ENCODE results near the gene CAB39L.

CAB39L gene

GRCh38 chr13:49304763-49305700 is 138.8 kb downstream of the CAB39L start:
- 92 to 93% methylated on average over 25 of the region's 25 CpGs for WGBS, 2 experiments
- Histone ChIP-seq H3K36me3 (ENCODE audit: control insufficient read depth, insufficient read depth, low read length) (no peaks in the 10 kb centered on the region), H3K4me3 (ENCODE audit: insufficient read depth, low read depth, low read length) (no peak overlapping the region), H3K27ac (ENCODE audit: insufficient read depth, low read depth, low read length, poor library complexity, severe bottlenecking) (no peak overlapping the region), H3K27me3 (ENCODE audit: control insufficient read depth, insufficient read depth, low read length, poor library complexity, severe bottlenecking) (no peaks in the 10 kb centered on the region), H3K9me3 (ENCODE audit: control insufficient read depth, low read length) (no peaks in the 10 kb centered on the region), H3K4me1 (ENCODE audit: control insufficient read depth, insufficient read depth, low read length) (peaks cover 10% of the 10 kb centered on the region)

- Histone ChIP-seq H3K4me3 (ENCODE audit: insufficient read depth, low read depth, low read length) (no peak overlapping the region), H3K4me1 (ENCODE audit: control insufficient read depth, insufficient read depth, low read length) (peaks cover 10% of the 10 kb centered on the region), H3K9me3 (ENCODE audit: control insufficient read depth, low read length) (no peaks in the 10 kb centered on the region), H3K36me3 (ENCODE audit: control insufficient read depth, insufficient read depth, low read length) (no peaks in the 10 kb centered on the region), H3K27ac (ENCODE audit: insufficient read depth, low read depth, low read length, poor library complexity, severe bottlenecking) (no peak overlapping the region), H3K27me3 (ENCODE audit: control insufficient read depth, insufficient read depth, low read length, poor library complexity, severe bottlenecking) (no peaks in the 10 kb centered on the region)
- 94 to 96% methylated on average over 12 of the region's 12 CpGs for WGBS, 2 experiments
These were observed 139.5 kb downstream of the CAB39L start for GRCh38 chr13:49304356-49304755.

- Histone ChIP-seq H3K27me3 (ENCODE audit: control insufficient read depth, insufficient read depth, low read length, poor library complexity, severe bottlenecking) (no peaks in the 10 kb centered on the region), H3K27ac (ENCODE audit: insufficient read depth, low read depth, low read length, poor library complexity, severe bottlenecking) (no peak overlapping the region), H3K9me3 (ENCODE audit: control insufficient read depth, low read length) (no peaks in the 10 kb centered on the region), H3K4me3 (ENCODE audit: insufficient read depth, low read depth, low read length) (no peak overlapping the region), H3K4me1 (ENCODE audit: control insufficient read depth, insufficient read depth, low read length) (peaks cover 10% of the 10 kb centered on the region), H3K36me3 (ENCODE audit: control insufficient read depth, insufficient read depth, low read length) (no peaks in the 10 kb centered on the region)
- 88 to 89% methylated on average over 11 of the region's 11 CpGs for WGBS, 2 experiments
These were observed 140.2 kb downstream of the CAB39L start for GRCh38 chr13:49303533-49304252.

- Histone ChIP-seq H3K27ac (ENCODE audit: insufficient read depth, low read depth, low read length, poor library complexity, severe bottlenecking) (no peak overlapping the region), H3K9me3 (ENCODE audit: control insufficient read depth, low read length) (no peaks in the 10 kb centered on the region), H3K4me3 (ENCODE audit: insufficient read depth, low read depth, low read length) (no peak overlapping the region), H3K36me3 (ENCODE audit: control insufficient read depth, insufficient read depth, low read length) (no peaks in the 10 kb centered on the region), H3K4me1 (ENCODE audit: control insufficient read depth, insufficient read depth, low read length) (peaks cover 10% of the 10 kb centered on the region), H3K27me3 (ENCODE audit: control insufficient read depth, insufficient read depth, low read length, poor library complexity, severe bottlenecking) (no peaks in the 10 kb centered on the region)
- 91 to 92% methylated on average over 9 of the region's 9 CpGs for WGBS, 2 experiments
These were observed 141.0 kb downstream of the CAB39L start for GRCh38 chr13:49302817-49303216.

- Histone ChIP-seq H3K36me3 (ENCODE audit: control insufficient read depth, insufficient read depth, low read length) (no peaks in the 10 kb centered on the region), H3K27ac (ENCODE audit: insufficient read depth, low read depth, low read length, poor library complexity, severe bottlenecking) (no peak overlapping the region), H3K4me1 (ENCODE audit: control insufficient read depth, insufficient read depth, low read length) (peaks cover 10% of the 10 kb centered on the region), H3K4me3 (ENCODE audit: insufficient read depth, low read depth, low read length) (no peak overlapping the region), H3K9me3 (ENCODE audit: control insufficient read depth, low read length) (no peaks in the 10 kb centered on the region), H3K27me3 (ENCODE audit: control insufficient read depth, insufficient read depth, low read length, poor library complexity, severe bottlenecking) (no peaks in the 10 kb centered on the region)
- WGBS, 2 experiments = 81 to 91% methylated on average over 7 of the region's 7 CpGs
These were observed 141.6 kb downstream of the CAB39L start for GRCh38 chr13:49302222-49302621.

- Histone ChIP-seq H3K4me3 (ENCODE audit: insufficient read depth, low read depth, low read length) (no peak overlapping the region), H3K4me1 (ENCODE audit: control insufficient read depth, insufficient read depth, low read length) (peaks cover 6% of the 10 kb centered on the region), H3K27me3 (ENCODE audit: control insufficient read depth, insufficient read depth, low read length, poor library complexity, severe bottlenecking) (no peaks in the 10 kb centered on the region), H3K36me3 (ENCODE audit: control insufficient read depth, insufficient read depth, low read length) (no peaks in the 10 kb centered on the region), H3K9me3 (ENCODE audit: control insufficient read depth, low read length) (no peaks in the 10 kb centered on the region), H3K27ac (ENCODE audit: insufficient read depth, low read depth, low read length, poor library complexity, severe bottlenecking) (no peak overlapping the region)
- WGBS, 2 experiments = 62 to 64% methylated on average over 20 of the region's 20 CpGs
These were observed 142.9 kb downstream of the CAB39L start for GRCh38 chr13:49300739-49301589.

- Histone ChIP-seq H3K27ac (ENCODE audit: insufficient read depth, low read depth, low read length, poor library complexity, severe bottlenecking) (no peak overlapping the region), H3K27me3 (ENCODE audit: control insufficient read depth, insufficient read depth, low read length, poor library complexity, severe bottlenecking) (no peaks in the 10 kb centered on the region), H3K4me3 (ENCODE audit: insufficient read depth, low read depth, low read length) (no peak overlapping the region), H3K36me3 (ENCODE audit: control insufficient read depth, insufficient read depth, low read length) (no peaks in the 10 kb centered on the region), H3K4me1 (ENCODE audit: control insufficient read depth, insufficient read depth, low read length) (peaks cover 3% of the 10 kb centered on the region), H3K9me3 (ENCODE audit: control insufficient read depth, low read length) (no peaks in the 10 kb centered on the region)
- WGBS, 2 experiments = 86 to 88% methylated on average over 5 of the region's 5 CpGs
These were observed 143.6 kb downstream of the CAB39L start for GRCh38 chr13:49300276-49300675.

GRCh38 chr13:49298903-49299605 is 144.8 kb downstream of the CAB39L start:
- Histone ChIP-seq H3K27me3 (ENCODE audit: control insufficient read depth, insufficient read depth, low read length, poor library complexity, severe bottlenecking) (no peaks in the 10 kb centered on the region), H3K4me3 (ENCODE audit: insufficient read depth, low read depth, low read length) (no peak overlapping the region)
- WGBS, 2 experiments = 87 to 92% methylated on average over 7 of the region's 7 CpGs

GRCh38 chr13:49298416-49298815 is 145.4 kb downstream of the CAB39L start:
- no peak overlapping the region for H3K27ac ChIP-seq (ENCODE audit: insufficient read depth, low read depth, low read length, poor library complexity, severe bottlenecking)
- H3K27me3 ChIP-seq (ENCODE audit: control insufficient read depth, insufficient read depth, low read length, poor library complexity, severe bottlenecking) = no peaks in the 10 kb centered on the region
- no peak overlapping the region for H3K4me3 ChIP-seq (ENCODE audit: insufficient read depth, low read depth, low read length)
- H3K9me3 ChIP-seq (ENCODE audit: control insufficient read depth, low read length) = no peaks in the 10 kb centered on the region
- peaks cover 3% of the 10 kb centered on the region for H3K4me1 ChIP-seq (ENCODE audit: control insufficient read depth, insufficient read depth, low read length)
- H3K36me3 ChIP-seq (ENCODE audit: control insufficient read depth, insufficient read depth, low read length) = no peaks in the 10 kb centered on the region

More at GRCh38 chr13:49298903-49299605, 144.8 kb downstream of the CAB39L start:
- H3K9me3 ChIP-seq (ENCODE audit: control insufficient read depth, low read length) = no peaks in the 10 kb centered on the region
- H3K4me1 ChIP-seq (ENCODE audit: control insufficient read depth, insufficient read depth, low read length) = peaks cover 3% of the 10 kb centered on the region
- no peaks in the 10 kb centered on the region for H3K36me3 ChIP-seq (ENCODE audit: control insufficient read depth, insufficient read depth, low read length)
- no peak overlapping the region for H3K27ac ChIP-seq (ENCODE audit: insufficient read depth, low read depth, low read length, poor library complexity, severe bottlenecking)
